ENCODE data around the gene FBXO27. TPM values are rescaled to one million over a fixed set of nuclear protein-coding genes. Genes with fewer than 3 reads are reported as not detected.
A peak's percentile ranks its signal among the peaks of the same experiment; 100 is the strongest.

FBXO27 gene
- total RNA-seq, 1 donor, result 7.2 TPM

DNA sequence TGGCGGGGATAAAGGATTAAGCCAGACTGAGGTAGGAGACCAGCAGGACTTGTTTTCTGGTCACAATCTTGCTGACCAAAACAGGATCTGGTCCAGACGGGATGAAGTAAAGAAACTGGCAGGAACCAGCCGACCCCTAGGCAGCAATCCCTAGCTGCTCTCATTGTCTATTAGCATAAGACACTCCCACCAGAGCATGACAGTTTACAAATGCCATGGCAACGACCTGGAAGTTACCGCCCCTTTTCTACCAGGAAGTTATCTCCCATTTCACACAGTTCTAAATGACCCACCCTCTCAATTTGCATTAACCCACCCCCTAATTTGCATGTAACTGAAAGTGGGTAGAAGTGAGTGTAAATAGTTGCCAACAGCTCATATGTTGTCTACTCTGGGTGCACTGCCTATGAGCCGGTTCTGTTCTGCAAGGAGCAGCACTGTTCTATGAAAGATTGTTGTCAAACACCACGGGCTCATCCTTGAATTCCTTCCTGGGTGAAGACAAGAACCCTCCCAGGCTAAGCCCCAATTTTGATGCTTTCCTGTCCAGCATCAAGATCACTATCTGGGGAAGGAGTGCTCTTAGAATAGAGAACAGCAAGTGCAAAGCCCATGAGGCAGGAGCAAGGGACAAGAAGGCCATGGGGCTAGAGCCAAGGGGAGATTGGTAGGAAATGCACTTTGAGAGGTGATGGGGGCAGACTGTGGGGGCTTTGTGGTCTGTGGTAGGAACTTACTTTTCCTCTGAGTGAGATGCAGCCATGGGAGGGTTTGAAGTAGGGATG is 13.9 kb upstream of the FBXO27 start:
- no peak overlapping the region for H3K4me3 ChIP-seq (ENCODE audit: low read depth, low read length)
- no peak for TF ChIP-seq CTCF (IDR thresholded peaks at IDR 0.05; ENCODE audit: insufficient read depth, low read length)
- peak; percentile 17 for DNase-seq (ENCODE audit: low read depth)

- no peak overlapping the region for H3K4me3 ChIP-seq (ENCODE audit: low read depth, low read length)
- TF ChIP-seq CTCF (IDR thresholded peaks at IDR 0.05; ENCODE audit: insufficient read depth, low read length), result no peak
- DNase-seq (ENCODE audit: low read depth), result no peak
Measured at GRCh38 chr19:39045506-39045905, 13.2 kb upstream of the FBXO27 start.

- peak; percentile 19 for TF ChIP-seq CTCF (IDR thresholded peaks at IDR 0.05; ENCODE audit: insufficient read depth, low read length)
- H3K4me3 ChIP-seq (ENCODE audit: low read depth, low read length), result no peak overlapping the region
- peak; percentile 50 for DNase-seq (ENCODE audit: low read depth)
Measured at GRCh38 chr19:39038098-39038497, 5.7 kb upstream of the FBXO27 start.

DNA sequence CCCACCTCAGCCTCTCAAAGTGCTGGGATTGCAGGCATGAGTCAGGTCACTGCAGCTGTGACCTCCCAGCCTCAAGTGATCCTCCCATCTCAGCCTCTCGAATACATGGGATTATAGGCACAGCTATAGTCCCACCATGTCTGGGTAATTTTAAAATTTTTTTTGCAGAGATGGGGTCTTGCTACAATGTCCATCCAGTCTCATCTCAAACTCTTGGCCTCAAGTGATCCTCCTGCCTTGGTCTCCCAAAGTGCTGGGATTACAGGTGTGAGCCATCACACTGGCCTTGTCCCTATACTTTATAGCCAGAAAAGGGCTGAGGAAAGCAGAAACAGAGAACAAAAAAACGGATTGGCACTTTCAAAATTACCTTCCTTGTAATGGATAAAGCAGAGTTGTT is 4.8 kb upstream of the FBXO27 start:
- no peak for TF ChIP-seq CTCF (IDR thresholded peaks at IDR 0.05; ENCODE audit: insufficient read depth, low read length)
- DNase-seq (ENCODE audit: low read depth), result no peak
- H3K4me3 ChIP-seq (ENCODE audit: low read depth, low read length), result no peak overlapping the region

GRCh38 chr19:39036581-39036980 is 4.2 kb upstream of the FBXO27 start:
- no peak overlapping the region for H3K4me3 ChIP-seq (ENCODE audit: low read depth, low read length)
- DNase-seq (ENCODE audit: low read depth), result no peak
- TF ChIP-seq CTCF (IDR thresholded peaks at IDR 0.05; ENCODE audit: insufficient read depth, low read length), result no peak

DNA sequence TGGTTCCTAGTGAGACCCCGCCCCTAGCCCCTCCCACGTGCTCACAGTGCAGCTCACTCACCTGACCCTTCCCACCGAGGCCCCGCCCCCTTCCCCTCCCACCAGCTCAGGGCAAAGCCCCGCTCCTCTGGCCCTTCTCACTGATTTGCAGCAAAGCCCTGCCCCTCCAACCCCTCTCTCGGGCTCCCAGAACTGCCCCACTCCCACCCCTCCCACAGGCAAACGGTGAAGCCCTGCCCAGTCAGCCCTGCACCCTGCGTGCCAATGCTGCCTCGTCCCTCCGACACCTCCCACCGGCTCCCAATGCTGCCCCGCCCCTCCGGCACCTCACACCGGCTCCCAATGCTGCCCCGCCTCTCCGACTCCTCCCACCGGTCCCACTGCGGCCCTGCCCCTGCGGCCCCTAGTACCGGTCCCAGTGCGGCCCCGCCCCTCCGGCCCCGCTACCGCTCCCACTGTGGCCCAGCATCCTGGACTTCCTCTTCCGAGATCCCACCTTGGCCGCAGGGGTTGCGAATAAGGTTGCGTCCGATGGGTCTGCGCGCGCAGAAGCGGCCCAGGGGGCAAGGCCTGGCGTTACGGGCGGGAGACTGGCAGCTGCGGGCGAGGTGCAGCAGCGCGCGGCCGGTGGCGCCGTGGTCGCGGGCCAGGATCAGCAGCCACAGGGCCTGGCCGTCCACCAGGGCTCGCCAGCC is 834 bp downstream of the FBXO27 start:
- H3K4me3 ChIP-seq (ENCODE audit: low read depth, low read length), result peak overlapping the region; percentile 69
- DNase-seq (ENCODE audit: low read depth), result peak; percentile 34
- TF ChIP-seq CTCF (IDR thresholded peaks at IDR 0.05; ENCODE audit: insufficient read depth, low read length), result no peak
